Transverse colon (tissue), 4 donors: ENCODE measurements around the gene NCKAP5.

Source experiments
- CTCF ChIP-seq, 5 experiments: fragments of 200-600 bp in 3 of 5; fragments of 450-650 bp in 2 of 5; sonication (generic) in 3 of 5; IDR thresholded peaks; 1 replicate in 2 of 5; 2 replicates in 3 of 5; pipeline ENCODE4 v1.5.1; 2016 to 2017; ENCODE audit warnings: antibody characterized with exemption in 5 of 5, inconsistent platforms in 3 of 5, mild to moderate bottlenecking in 2 of 5, moderate library complexity in 1 of 5
- EP300 ChIP-seq: sonication (generic); formaldehyde crosslinking; IDR thresholded peaks from one replicate; pipeline ENCODE4 v1.6.1; 2017; ENCODE audit warnings: antibody characterized with exemption, low read depth
- POLR2AphosphoS5 ChIP-seq, 3 donors: sonication (generic); formaldehyde crosslinking; IDR thresholded peaks; one replicate each; pipeline ENCODE4 v1.6.1; 2016; ENCODE audit warnings: antibody characterized with exemption in 3 of 3

GRCh38 chr2:133421516-133422324 lies 146.5 kb downstream of the NCKAP5 start:
- TF ChIP-seq CTCF (IDR thresholded peaks at IDR 0.05) (peak in 1 of 5 experiments; percentile 27), POLR2AphosphoS5 (IDR thresholded peaks at IDR 0.05) (peak; percentile 37 to 71 (median 53)), EP300 (no peak)
